Measurements from ENCODE around the gene EXOC3L1.

DNA sequence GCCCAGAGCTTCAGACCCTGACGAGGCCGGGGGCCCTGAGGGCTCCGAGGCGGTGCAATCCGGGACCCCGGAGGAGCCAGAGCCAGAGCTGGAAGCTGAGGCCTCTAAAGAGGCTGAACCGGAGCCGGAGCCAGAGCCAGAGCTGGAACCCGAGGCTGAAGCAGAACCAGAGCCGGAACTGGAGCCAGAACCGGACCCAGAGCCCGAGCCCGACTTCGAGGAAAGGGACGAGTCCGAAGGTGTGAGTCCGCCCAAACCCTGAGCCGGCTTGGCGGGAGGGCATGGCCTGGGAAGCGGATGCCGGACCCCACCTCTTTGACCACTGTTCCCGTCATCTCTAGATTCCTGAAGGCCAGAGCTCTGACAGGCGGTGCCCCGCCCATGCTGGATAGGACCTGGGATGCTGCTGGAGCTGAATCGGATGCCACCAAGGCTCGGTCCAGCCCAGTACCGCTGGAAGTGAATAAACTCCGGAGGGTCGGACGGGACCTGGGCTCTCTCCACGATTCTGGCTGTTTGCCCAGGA lies 15.2 kb downstream of the EXOC3L1 start:
- TF ChIP-seq MYNN (tag by site-specific recombination; IDR thresholded peaks at IDR 0.05; ENCODE audit: borderline replicate concordance) (no peak), ZNF302 (tag by site-specific recombination; IDR thresholded peaks at IDR 0.05; ENCODE audit: low read depth) (no peak), TCF7L2 (IDR thresholded peaks at IDR 0.05; ENCODE audit: borderline replicate concordance, low read depth, low read length) (no peak), ZNF473 (tag by site-specific recombination; IDR thresholded peaks at IDR 0.05) (no peak), BCL11A (tag by site-specific recombination; IDR thresholded peaks at IDR 0.05; ENCODE audit: low read depth) (no peak), ZIC2 (tag by site-specific recombination; IDR thresholded peaks at IDR 0.05) (no peak), ZNF549 (tag by site-specific recombination; IDR thresholded peaks at IDR 0.05) (no peak), ZNF114 (tag by site-specific recombination; IDR thresholded peaks at IDR 0.05) (no peak), ZEB2 (tag by site-specific recombination; IDR thresholded peaks at IDR 0.05) (no peak)
- TF ChIP-seq, protein P1, sequence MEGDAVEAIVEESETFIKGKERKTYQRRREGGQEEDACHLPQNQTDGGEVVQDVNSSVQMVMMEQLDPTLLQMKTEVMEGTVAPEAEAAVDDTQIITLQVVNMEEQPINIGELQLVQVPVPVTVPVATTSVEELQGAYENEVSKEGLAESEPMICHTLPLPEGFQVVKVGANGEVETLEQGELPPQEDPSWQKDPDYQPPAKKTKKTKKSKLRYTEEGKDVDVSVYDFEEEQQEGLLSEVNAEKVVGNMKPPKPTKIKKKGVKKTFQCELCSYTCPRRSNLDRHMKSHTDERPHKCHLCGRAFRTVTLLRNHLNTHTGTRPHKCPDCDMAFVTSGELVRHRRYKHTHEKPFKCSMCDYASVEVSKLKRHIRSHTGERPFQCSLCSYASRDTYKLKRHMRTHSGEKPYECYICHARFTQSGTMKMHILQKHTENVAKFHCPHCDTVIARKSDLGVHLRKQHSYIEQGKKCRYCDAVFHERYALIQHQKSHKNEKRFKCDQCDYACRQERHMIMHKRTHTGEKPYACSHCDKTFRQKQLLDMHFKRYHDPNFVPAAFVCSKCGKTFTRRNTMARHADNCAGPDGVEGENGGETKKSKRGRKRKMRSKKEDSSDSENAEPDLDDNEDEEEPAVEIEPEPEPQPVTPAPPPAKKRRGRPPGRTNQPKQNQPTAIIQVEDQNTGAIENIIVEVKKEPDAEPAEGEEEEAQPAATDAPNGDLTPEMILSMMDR (tag by site-specific recombination; IDR thresholded peaks at IDR 0.05): no peak
- TF ChIP-seq, protein P2, sequence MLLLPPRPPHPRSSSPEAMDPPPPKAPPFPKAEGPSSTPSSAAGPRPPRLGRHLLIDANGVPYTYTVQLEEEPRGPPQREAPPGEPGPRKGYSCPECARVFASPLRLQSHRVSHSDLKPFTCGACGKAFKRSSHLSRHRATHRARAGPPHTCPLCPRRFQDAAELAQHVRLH (tag by site-specific recombination; IDR thresholded peaks at IDR 0.05): no peak
- TF ChIP-seq, protein P3, sequence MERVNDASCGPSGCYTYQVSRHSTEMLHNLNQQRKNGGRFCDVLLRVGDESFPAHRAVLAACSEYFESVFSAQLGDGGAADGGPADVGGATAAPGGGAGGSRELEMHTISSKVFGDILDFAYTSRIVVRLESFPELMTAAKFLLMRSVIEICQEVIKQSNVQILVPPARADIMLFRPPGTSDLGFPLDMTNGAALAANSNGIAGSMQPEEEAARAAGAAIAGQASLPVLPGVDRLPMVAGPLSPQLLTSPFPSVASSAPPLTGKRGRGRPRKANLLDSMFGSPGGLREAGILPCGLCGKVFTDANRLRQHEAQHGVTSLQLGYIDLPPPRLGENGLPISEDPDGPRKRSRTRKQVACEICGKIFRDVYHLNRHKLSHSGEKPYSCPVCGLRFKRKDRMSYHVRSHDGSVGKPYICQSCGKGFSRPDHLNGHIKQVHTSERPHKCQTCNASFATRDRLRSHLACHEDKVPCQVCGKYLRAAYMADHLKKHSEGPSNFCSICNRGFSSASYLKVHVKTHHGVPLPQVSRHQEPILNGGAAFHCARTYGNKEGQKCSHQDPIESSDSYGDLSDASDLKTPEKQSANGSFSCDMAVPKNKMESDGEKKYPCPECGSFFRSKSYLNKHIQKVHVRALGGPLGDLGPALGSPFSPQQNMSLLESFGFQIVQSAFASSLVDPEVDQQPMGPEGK (tag by site-specific recombination; IDR thresholded peaks at IDR 0.05): no peak
- TF ChIP-seq, protein P4, sequence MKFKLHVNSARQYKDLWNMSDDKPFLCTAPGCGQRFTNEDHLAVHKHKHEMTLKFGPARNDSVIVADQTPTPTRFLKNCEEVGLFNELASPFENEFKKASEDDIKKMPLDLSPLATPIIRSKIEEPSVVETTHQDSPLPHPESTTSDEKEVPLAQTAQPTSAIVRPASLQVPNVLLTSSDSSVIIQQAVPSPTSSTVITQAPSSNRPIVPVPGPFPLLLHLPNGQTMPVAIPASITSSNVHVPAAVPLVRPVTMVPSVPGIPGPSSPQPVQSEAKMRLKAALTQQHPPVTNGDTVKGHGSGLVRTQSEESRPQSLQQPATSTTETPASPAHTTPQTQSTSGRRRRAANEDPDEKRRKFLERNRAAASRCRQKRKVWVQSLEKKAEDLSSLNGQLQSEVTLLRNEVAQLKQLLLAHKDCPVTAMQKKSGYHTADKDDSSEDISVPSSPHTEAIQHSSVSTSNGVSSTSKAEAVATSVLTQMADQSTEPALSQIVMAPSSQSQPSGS (tag by site-specific recombination; IDR thresholded peaks at IDR 0.05; ENCODE audit: low read depth): no peak
- TF ChIP-seq, protein P5, sequence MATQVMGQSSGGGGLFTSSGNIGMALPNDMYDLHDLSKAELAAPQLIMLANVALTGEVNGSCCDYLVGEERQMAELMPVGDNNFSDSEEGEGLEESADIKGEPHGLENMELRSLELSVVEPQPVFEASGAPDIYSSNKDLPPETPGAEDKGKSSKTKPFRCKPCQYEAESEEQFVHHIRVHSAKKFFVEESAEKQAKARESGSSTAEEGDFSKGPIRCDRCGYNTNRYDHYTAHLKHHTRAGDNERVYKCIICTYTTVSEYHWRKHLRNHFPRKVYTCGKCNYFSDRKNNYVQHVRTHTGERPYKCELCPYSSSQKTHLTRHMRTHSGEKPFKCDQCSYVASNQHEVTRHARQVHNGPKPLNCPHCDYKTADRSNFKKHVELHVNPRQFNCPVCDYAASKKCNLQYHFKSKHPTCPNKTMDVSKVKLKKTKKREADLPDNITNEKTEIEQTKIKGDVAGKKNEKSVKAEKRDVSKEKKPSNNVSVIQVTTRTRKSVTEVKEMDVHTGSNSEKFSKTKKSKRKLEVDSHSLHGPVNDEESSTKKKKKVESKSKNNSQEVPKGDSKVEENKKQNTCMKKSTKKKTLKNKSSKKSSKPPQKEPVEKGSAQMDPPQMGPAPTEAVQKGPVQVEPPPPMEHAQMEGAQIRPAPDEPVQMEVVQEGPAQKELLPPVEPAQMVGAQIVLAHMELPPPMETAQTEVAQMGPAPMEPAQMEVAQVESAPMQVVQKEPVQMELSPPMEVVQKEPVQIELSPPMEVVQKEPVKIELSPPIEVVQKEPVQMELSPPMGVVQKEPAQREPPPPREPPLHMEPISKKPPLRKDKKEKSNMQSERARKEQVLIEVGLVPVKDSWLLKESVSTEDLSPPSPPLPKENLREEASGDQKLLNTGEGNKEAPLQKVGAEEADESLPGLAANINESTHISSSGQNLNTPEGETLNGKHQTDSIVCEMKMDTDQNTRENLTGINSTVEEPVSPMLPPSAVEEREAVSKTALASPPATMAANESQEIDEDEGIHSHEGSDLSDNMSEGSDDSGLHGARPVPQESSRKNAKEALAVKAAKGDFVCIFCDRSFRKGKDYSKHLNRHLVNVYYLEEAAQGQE (tag by site-specific recombination; IDR thresholded peaks at IDR 0.05): no peak

Data from HEK293 (cell line).